Endometrium (tissue), 2 donors: ENCODE data around the gene NACA.
"Not testable (repeated sequence)": the region's sequence is repeated elsewhere in the genome, so short reads cannot be mapped to it uniquely, and the experiment has no call there.

Source experiments
- FAIRE-seq: peaks from 2 replicates; lab custom pipeline; 2012; peaks lifted over from hg19 to GRCh38; lab: Jason Lieb, UNC
- donor health status: control.
- donor health status: control.

The NACA gene

DNA sequence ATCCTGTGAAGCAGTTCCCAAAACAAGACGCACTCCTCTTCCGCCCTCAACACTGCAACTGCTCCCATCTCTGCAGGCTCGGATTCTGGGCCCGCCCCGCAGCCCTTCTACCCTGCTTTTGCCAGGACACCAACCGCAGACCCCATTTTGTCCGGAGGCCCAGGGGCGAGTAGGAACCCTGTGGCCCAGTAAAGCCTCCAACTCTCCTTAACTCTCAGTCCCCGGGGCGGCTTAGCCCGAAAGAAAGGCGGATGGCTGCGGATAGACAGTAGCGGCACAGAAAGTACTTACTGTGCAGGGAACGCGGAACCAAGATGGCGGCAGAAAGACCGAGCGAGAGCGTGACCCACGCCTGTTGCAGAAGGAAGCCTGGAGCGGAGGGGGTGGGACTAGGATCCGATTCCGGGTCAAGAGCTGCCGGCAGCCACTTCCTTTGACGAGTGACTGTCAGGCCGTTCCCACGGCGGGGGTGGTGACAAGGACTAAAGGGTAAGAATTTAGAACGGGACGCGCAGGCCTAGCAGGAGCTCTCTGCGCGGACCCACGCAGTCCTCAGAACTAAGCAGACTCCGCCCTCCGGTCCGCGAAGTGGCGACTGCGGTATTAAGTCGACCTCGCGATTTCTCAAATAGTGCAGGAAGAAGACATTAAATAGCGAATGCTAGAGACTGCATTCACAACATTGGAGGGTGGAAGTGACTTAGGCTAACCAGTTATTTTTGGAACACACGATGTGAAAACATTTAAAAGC is at the start of gene NACA:
NACA (minus strand) TSS at position 328 of the 751 bp plus-strand sequence. CDS start 778 bp downstream, outside the sequence.
- peak; percentile 79 for FAIRE-seq

DNA sequence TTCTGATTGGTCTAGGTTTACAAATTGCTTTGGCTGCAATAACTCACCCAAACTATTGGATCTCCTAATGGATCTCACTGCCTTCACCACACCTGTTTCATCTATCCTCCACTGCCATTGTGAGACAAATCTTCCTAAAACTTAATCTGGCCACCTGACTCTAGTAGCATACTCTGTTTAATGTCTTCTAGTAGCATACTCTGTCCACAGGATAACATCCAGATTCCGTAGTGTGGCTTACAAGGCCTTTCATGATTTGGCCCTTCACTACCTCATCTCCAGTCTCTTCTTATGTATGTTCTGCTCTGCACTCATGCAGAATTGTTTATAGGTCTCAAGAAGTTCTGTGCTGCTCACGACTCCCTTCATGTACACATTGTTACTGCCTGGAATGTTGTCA is 48.0 kb upstream of the NACA start:
- no peak for FAIRE-seq

GRCh38 chr12:56772625-56773024 is 47.5 kb upstream of the NACA start:
- no peak for FAIRE-seq

DNA sequence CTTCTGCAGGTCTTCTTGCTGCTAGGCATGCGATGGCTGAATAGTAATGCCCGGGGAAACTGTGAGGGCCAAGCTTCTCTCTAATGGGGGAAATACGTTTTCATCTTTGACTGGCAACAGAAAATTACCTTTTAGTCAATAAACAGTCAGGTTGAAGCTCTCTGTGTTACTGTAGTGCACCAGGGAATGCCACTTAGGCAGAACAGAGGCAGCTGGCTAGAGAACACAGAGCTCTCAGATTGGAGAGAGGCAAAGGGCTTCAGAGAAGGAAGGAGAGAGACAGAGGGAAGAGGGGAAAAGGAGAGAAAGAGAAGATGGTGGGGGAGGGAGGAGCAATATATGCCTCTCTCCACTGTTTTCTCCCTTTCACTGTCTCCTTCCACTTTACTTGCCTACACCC is 44.8 kb upstream of the NACA start:
- FAIRE-seq: no peak

GRCh38 chr12:56768424-56768823 is 43.3 kb upstream of the NACA start:
- no peak for FAIRE-seq

DNA sequence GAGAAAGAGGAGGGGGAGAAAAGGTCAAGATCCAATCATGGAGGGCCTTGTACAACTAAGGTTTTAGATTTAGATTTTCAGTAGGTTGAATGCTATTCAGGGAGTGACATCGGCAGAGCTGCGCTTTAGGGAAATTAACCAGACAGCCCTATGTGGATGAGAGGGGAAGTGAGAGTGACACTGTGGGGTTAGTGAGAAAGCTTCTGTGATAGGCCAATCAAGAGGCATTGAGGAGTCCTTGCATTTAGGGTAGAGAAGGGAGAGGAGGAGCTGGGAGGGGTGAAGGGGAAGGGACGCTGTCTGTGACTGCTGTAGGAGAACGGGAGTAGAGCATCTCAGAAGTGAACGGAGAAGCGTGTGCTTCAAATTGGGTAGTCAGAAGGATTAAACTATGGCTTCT is 41.4 kb upstream of the NACA start:
- no peak for FAIRE-seq

DNA sequence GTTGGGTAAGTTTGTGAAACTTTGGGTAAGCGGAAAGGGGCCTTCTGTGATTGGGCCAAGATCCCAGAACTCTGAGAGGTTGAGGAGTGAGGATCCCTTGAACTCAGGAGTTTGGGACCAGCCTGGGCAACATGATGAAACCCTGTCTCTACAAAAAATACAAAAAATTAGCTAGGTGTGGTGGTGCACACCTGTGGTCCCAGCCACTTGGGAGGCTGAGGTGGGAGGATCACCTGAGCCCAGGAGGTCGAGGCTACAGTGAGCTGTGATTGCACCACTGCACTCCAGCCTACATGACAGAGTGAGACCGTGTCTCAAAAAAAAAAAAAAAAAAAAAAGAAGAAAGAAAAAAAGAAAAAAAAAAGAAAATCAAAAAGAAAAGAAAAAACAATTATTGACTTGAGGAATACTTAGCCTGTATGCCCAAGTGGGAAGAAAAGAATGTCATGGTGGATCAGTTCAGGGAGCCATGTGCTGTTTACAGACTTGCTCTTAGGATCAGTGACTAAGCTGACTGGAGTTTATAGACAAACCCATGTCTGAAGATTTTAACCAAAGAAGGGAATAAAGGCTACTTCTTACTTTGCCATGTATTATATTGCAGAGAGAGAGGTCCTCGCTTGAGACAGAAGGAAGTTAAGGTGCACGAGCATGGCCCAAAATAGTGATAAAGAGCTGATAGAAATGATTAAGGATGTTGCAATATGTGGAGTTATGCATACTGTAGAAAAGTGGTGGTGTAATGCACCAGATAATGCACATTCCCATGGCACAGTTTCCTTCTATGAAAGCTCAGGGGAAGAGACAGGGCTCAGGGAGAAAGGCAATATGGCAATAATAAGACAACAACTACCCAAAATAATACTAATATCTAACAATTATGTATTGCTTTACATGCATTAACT is 38.9 kb upstream of the NACA start:
- no peak for FAIRE-seq

GRCh38 chr12:56761812-56762211 is 36.7 kb upstream of the NACA start:
- no peak for FAIRE-seq

GRCh38 chr12:56760460-56760859 is 35.4 kb upstream of the NACA start:
- no peak for FAIRE-seq

- FAIRE-seq: no peak
Measured at GRCh38 chr12:56759263-56759908, 34.3 kb upstream of the NACA start.

GRCh38 chr12:56758728-56759262 is 33.7 kb upstream of the NACA start:
- no peak for FAIRE-seq

GRCh38 chr12:56757971-56758370 is 32.9 kb upstream of the NACA start:
- not testable (repeated sequence) for FAIRE-seq

DNA sequence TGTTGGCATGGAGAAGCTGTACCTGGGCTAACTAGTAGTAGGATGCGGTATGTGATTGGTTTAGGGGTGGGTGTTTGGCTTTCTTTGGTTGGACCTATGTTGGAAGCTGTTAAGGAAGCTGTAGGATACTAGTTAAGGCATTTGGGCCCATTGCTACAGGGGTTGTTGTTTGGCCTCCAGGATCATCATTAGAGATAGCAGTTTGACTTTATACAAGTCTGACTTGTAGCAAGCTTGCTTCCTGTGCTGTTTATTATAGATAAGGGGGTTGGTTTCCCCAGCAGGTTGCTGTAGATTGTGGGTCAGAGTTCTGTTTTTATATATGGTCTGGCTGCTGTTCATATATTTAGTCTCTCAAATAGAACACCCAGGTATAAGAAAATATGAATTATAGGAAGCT is 28.5 kb upstream of the NACA start:
- no peak for FAIRE-seq

DNA sequence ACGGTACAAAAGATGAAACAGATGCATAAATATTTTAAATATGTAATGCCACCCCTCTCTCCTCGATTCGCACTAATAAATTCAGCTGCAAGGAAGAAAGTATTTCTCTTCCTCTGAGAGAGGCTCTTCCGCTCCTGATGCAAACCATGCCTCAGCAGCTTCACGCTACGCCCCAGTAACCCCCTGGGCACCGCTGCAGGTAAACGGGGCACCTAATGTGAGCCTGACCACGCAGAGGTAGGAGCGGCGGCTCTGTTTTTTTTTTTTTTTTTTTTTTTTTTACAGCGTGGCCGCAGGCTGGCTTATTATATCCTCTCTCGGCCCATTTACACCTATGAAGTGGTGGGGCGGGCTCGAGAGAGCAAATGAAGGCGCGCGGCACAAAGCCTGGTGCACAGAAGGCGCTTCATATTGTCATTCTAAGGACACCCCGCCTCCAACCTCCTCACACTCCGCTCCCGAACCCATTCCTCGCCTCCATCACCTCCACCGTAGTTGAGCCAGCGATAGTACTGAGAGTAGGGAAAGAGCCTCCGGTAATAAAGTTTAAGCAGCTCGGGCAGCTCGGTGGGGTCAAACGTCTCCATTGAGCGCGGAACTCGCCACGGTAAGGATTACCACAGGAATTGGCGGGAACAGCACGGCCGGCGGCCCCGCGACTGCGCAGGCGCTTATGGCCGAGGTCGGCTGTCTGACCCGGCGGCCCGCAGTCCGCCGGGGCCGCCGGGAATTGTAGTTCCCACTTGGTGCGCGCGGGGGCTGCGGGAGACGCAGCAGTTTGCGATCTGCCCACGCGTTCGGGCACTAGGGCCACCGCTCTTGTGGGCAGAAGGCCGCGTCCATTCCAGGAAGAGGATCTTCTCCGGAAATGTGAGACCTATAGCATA is 26.9 kb upstream of the NACA start, which contains the start of gene PRIM1:
PRIM1 (minus strand) TSS at position 612 of the 887 bp plus-strand sequence; CDS start at position 587, 25 bp downstream.
- no peak for FAIRE-seq

- FAIRE-seq: not testable (repeated sequence)
Measured at GRCh38 chr12:56750596-56750995, 25.5 kb upstream of the NACA start.

GRCh38 chr12:56749853-56750252 is 24.8 kb upstream of the NACA start:
- FAIRE-seq: no peak

- FAIRE-seq: no peak
Measured at GRCh38 chr12:56749359-56749758, 24.3 kb upstream of the NACA start.

GRCh38 chr12:56728139-56728861 is 3.2 kb upstream of the NACA start:
- FAIRE-seq: no peak

DNA sequence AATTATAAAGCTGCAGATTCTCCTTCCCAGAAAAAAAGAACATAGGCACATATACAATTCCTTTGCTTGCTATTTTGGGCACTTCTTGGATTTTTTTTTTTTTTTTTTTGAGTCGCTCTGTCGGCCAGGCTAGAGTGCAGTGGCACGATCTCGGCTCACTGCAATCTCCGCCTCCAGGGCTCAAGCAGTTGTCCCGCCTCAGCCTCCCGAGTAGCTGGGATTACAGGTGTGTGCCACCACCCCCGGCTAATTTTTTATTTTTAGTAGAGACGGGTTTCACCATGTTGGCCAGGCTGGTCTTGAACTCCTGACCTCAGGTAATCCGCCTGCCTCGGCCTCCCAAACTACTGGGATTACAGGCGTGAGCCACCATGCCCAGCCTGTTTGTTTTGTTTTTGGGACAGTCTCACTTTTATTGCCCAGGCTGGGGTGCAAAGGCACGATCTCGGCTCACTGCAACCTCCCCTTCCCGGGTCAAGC is 1.1 kb upstream of the NACA start:
- FAIRE-seq: not testable (repeated sequence)

GRCh38 chr12:56725723-56726102 is 614 bp upstream of the NACA start:
- no peak for FAIRE-seq

- no peak for FAIRE-seq
Measured at GRCh38 chr12:56724701-56724971, 463 bp downstream of the NACA start.
